Aortic smooth muscle cell (primary cell): ENCODE results near the gene ZNF747. TPM values are rescaled to one million over a fixed set of nuclear protein-coding genes. Genes with fewer than 3 reads are reported as not detected.

Source experiments
- total RNA-seq: library from RNA; depleted of rRNA; stranded (reverse); fragments of >200 nt; gene quantifications from 2 replicates; pipeline ENCODE4 v1.2.3, GENCODE V29; 2014

ZNF747 gene
- 8.0 and 9.1 TPM in 2 replicates for total RNA-seq

DNA sequence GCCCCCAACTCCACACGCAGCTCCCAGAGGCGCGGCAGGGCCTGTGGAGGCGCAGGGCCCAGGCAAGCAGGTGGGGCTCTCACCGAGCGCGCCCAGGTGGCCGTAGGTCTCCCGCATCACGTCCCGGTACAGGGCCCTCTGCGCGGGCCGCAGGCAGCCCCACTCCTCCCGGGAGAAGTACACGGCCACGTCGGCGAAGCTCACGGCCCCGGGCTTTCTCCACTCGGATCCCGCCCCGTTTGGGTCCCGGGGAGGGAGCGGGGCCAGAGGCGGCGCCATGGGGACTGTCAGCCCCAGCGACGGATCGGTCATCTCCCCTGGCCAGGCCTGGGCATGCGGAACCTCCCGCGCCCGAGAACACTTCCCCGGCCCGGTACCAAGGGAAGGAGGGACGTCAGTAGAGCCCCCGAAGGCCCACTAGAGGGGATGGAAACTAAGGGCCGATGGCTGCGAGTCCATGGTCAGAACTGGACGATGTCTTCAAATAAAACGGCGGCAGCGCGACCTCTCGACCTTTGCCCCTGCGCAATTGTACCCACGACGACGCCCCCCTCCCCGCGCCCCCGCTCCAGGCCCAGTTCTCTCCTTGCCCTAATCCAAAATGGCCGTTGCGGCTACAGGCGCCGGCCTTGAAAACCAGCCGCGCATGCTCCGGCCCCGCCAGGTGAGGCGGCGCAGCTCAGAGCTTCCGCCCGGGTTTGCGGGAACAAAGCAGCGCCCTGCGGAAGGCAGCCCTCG lies at the start of gene ZNF747:
Gene ZNF747, minus strand, starts transcription at position 491 of the 738 bp plus-strand sequence. Its CDS starts 179 bp downstream, at position 312.

GRCh38 chr16:30571445-30572322 lies 37.0 kb upstream of the ZNF747 start, which contains the start of gene ZNF688:
Gene ZNF688, minus strand, starts transcription at chr16:30571714. Its CDS starts 85 bp downstream, at chr16:30571629.

GRCh38 chr16:30557957-30558788 lies 23.5 kb upstream of the ZNF747 start, which contains the start of gene ZNF764:
Gene ZNF764, minus strand, starts transcription at chr16:30558374. Its CDS starts 192 bp downstream, at chr16:30558182.

GRCh38 chr16:30526137-30526822 lies 8.4 kb downstream of the ZNF747 start, which contains the start of gene ZNF768:
Gene ZNF768, minus strand, starts transcription at chr16:30526566. Its CDS starts 153 bp downstream, at chr16:30526413.

Other genes with a start within 250 kb of the ZNF747 start
- gene CD2BP2, start 179.6 kb downstream of the ZNF747 start, total RNA-seq = 32.9 and 33.9 TPM in 2 replicates
- 28.2 and 30.0 TPM in 2 replicates for gene TBC1D10B, start 164.4 kb downstream of the ZNF747 start, total RNA-seq
- 0.12 TPM in 1 of 2 replicates, not detected in the other for gene MYL11, start 160.1 kb downstream of the ZNF747 start, total RNA-seq
- gene SEPTIN1, start 152.3 kb downstream of the ZNF747 start, total RNA-seq = 0.06 and 0.13 TPM in 2 replicates
- gene ZNF48, start 139.4 kb downstream of the ZNF747 start, total RNA-seq = 5.5 and 5.8 TPM in 2 replicates
- 5.8 and 10.0 TPM in 2 replicates for gene ZNF771, start 127.3 kb downstream of the ZNF747 start, total RNA-seq
- 11.5 and 19.7 TPM in 2 replicates for gene DCTPP1, start 104.8 kb downstream of the ZNF747 start, total RNA-seq
- 9.4 and 11.2 TPM in 2 replicates for gene SEPHS2, start 89.0 kb downstream of the ZNF747 start, total RNA-seq
- under 0.01 TPM in 2 replicates for gene ITGAL, start 62.1 kb downstream of the ZNF747 start, total RNA-seq
- 11.9 and 12.0 TPM in 2 replicates for gene ZNF768, start 8.3 kb downstream of the ZNF747 start, total RNA-seq
- 2.8 and 3.0 TPM in 2 replicates for gene ZNF764, start 23.5 kb upstream of the ZNF747 start, total RNA-seq
- 10.4 and 17.3 TPM in 2 replicates for gene ZNF688, start 36.9 kb upstream of the ZNF747 start, total RNA-seq
- 5.9 and 7.2 TPM in 2 replicates for gene ZNF785, start 50.8 kb upstream of the ZNF747 start, total RNA-seq
- 4.0 and 4.2 TPM in 2 replicates for gene ZNF689, start 75.5 kb upstream of the ZNF747 start, total RNA-seq
- 6.2 and 6.8 TPM in 2 replicates for gene PRR14, start 116.1 kb upstream of the ZNF747 start, total RNA-seq
- 18.0 and 19.3 TPM in 2 replicates for gene FBRS, start 123.6 kb upstream of the ZNF747 start, total RNA-seq
- 20.9 and 24.3 TPM in 2 replicates for gene SRCAP, start 164.3 kb upstream of the ZNF747 start, total RNA-seq
- gene PHKG2, start 213.6 kb upstream of the ZNF747 start, total RNA-seq = 14.5 and 16.9 TPM in 2 replicates
- 2.7 and 2.9 TPM in 2 replicates for gene CFAP119, start 227.2 kb upstream of the ZNF747 start, total RNA-seq
- gene RNF40, start 227.5 kb upstream of the ZNF747 start, total RNA-seq = 62.4 and 68.3 TPM in 2 replicates